ENCODE results near the gene MBD4.

The MBD4 gene

DNA sequence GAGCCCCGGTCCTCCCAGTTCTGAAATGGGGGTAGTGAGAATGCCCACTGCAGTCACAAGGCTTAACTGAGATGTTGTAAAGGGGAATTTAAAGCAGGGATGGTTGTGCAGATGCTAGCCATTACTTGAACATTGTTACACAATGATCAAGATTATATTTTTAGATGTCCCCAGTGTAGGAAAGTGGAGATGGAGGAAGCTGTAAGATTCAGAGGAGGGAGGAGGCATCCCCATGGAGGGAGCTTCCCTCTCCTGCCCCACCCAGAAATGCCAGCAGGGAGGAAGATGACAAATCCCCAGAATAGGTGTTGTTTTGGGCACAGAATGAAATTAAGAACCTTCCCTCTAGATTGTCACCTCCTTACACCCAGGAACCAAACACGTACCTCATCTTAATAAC lies 57.4 kb downstream of the MBD4 start:
- no peak for DNase-seq (ENCODE audit: low spot score)
